Measurements from ENCODE around the gene OR51B2. TPM values are rescaled to one million over a fixed set of nuclear protein-coding genes. Genes with fewer than 3 reads are reported as not detected.
"Not testable (repeated sequence)": the region's sequence is repeated elsewhere in the genome, so short reads cannot be mapped to it uniquely, and the experiment has no call there.

OR51B2 gene
- total RNA-seq, 1 donor from 2014 or later = not detected

- H3K9me3 ChIP-seq (replicated peaks) = no peaks in the 10 kb centered on the region
- H3K27ac ChIP-seq (replicated peaks) = no peak overlapping the region
- no peak for DNase-seq
- H3K4me1 ChIP-seq = peaks cover 24% of the 10 kb centered on the region
- no peak overlapping the region for H3K4me3 ChIP-seq
- intact Hi-C loops (cut with micrococcal nuclease) = no loop called here
- TF ChIP-seq CTCF (IDR thresholded peaks at IDR 0.05; ENCODE audit: borderline replicate concordance) = no peak
- no peaks in the 10 kb centered on the region for H3K36me3 ChIP-seq
- H3K27me3 ChIP-seq (ENCODE audit: low read depth) = no peaks in the 10 kb centered on the region
Measured at GRCh38 chr11:5364214-5364613, 40.1 kb upstream of the OR51B2 start.

- intact Hi-C loops (cut with micrococcal nuclease) = no loop called here
- Histone ChIP-seq H3K36me3 (no peaks in the 10 kb centered on the region), H3K9me3 (replicated peaks) (no peaks in the 10 kb centered on the region), H3K27me3 (ENCODE audit: low read depth) (no peaks in the 10 kb centered on the region), H3K27ac (replicated peaks) (no peak overlapping the region), H3K4me3 (no peak overlapping the region), H3K4me1 (peaks cover 24% of the 10 kb centered on the region)
- no peak for TF ChIP-seq CTCF (IDR thresholded peaks at IDR 0.05; ENCODE audit: borderline replicate concordance)
- DNase-seq = no peak
Measured at GRCh38 chr11:5363679-5364078, 39.6 kb upstream of the OR51B2 start.

- no peak for DNase-seq
- Histone ChIP-seq H3K4me3 (no peak overlapping the region), H3K4me1 (peaks cover 15% of the 10 kb centered on the region), H3K36me3 (no peaks in the 10 kb centered on the region), H3K27ac (replicated peaks) (no peak overlapping the region), H3K27me3 (ENCODE audit: low read depth) (no peaks in the 10 kb centered on the region), H3K9me3 (replicated peaks) (no peaks in the 10 kb centered on the region)
- no peak for TF ChIP-seq CTCF (IDR thresholded peaks at IDR 0.05; ENCODE audit: borderline replicate concordance)
- intact Hi-C loops (cut with micrococcal nuclease) = no loop called here
Measured at GRCh38 chr11:5362017-5362625, 38.0 kb upstream of the OR51B2 start.

GRCh38 chr11:5356031-5356430, 31.9 kb upstream of the OR51B2 start:
- intact Hi-C loops (cut with micrococcal nuclease); H3K4me1 ChIP-seq; H3K36me3 ChIP-seq; H3K4me3 ChIP-seq; DNase-seq; H3K27me3 ChIP-seq (ENCODE audit: low read depth); H3K27ac ChIP-seq (replicated peaks); H3K9me3 ChIP-seq (replicated peaks): not testable (repeated sequence)

DNA sequence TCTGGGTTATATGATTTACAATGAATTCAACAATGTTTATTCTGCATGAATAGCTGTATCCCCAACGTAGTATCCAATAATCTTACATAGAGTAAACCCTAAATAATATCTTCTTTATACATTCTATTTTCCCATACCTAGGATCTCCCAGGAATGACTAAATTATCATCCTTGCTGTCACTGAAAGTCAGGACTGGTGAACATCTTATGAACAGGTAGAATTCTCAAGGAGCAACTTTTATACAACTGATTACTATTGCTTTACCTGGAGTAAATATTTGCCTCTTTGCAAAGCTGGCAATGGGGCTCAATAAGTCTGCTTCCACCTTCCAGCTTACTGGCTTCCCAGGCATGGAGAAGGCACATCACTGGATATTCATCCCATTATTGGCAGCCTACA, 27.1 kb upstream of the OR51B2 start, which contains the start of gene OR51B6:
OR51B6 (plus strand) TSS at position 301 of the 400 bp plus-strand sequence; CDS start at position 301, 0 bp downstream.
- no peaks in the 10 kb centered on the region for H3K4me1 ChIP-seq
- intact Hi-C loops (cut with micrococcal nuclease) = no loop called here
- H3K9me3 ChIP-seq (replicated peaks) = no peaks in the 10 kb centered on the region
- TF ChIP-seq CTCF (IDR thresholded peaks at IDR 0.05; ENCODE audit: borderline replicate concordance) = no peak
- no peaks in the 10 kb centered on the region for H3K27me3 ChIP-seq (ENCODE audit: low read depth)
- no peak for DNase-seq
- H3K36me3 ChIP-seq = no peaks in the 10 kb centered on the region
- no peak within 1 kb of the TSS for H3K4me3 ChIP-seq
- no peak within 1 kb of the TSS for H3K27ac ChIP-seq (replicated peaks)

DNA sequence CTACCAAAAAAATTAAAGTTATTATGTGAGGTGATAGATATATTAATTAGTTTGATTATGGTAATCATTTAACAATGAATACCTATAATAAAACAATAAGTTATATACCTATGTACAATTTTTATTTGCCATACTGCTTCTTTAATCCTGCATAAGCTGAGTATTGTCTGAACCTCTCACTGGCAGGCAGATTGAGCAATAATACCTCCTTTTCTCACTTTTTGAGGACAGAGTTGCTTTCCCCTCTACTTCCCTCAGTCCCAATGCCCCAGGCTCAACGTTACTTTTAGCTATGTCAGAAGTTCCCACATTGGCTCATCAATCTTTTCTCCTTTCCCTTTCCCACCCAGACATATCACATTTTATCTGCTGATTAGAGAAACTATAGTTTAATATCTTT, 25.5 kb upstream of the OR51B2 start:
- no peak overlapping the region for H3K4me3 ChIP-seq
- no peaks in the 10 kb centered on the region for H3K36me3 ChIP-seq
- no peak for DNase-seq
- no peaks in the 10 kb centered on the region for H3K9me3 ChIP-seq (replicated peaks)
- H3K27me3 ChIP-seq (ENCODE audit: low read depth) = no peaks in the 10 kb centered on the region
- H3K27ac ChIP-seq (replicated peaks) = no peak overlapping the region
- TF ChIP-seq CTCF (IDR thresholded peaks at IDR 0.05; ENCODE audit: borderline replicate concordance) = no peak
- intact Hi-C loops (cut with micrococcal nuclease) = no loop called here
- H3K4me1 ChIP-seq = no peaks in the 10 kb centered on the region
